CD4-positive, alpha-beta T cell treated with Interleukin-15 for 1 hour (primary cell): Measurements from ENCODE around the gene GPRIN2.
"Not testable (repeated sequence)": the region's sequence is repeated elsewhere in the genome, so short reads cannot be mapped to it uniquely, and the experiment has no call there.

ENCODE experiments used
- DNase-seq: peaks from one replicate; pipeline ENCODE4 v3.0.0-alpha.2; 2020

The GPRIN2 gene

GRCh38 chr10:46556515-46557318 is at the start of gene GPRIN2:
Gene GPRIN2 (minus strand): TSS chr10:46556658. CDS start chr10:46550736, 5,922 bp downstream.
- no peak for DNase-seq

- DNase-seq, result not testable (repeated sequence)
Observed at GRCh38 chr10:46600516-46600915, 44.1 kb upstream of the GPRIN2 start.

DNA sequence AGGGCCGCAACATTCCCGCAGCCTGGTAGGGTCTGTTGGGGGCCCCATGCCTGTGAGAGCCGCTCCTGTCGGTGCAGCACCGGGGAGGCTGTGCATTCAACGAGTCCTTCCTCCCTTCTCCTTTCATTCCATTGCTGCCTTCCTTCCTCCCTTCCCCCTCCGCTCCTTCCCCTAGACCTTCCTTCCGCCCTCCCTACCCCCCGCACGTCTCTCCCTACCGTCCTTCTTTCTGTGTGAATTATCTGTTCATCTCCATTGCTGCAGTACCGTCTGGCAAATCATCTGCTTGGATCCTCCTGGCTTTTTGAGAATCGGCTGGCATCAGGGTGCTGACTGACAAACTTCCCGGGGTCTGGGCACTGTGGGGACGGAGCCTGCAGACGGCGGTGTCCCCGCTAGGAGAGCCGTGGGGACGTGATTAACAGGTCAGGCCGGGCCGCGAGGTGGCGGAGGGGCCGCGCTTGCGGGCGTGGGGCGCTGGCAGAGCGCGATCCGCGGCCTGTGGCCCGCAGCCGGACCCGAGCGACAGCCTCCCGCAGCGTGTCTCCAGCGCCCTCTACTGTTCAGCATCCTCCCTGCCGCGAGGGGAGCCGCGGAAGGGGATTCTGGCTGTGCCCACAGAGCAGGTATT is 41.3 kb upstream of the GPRIN2 start:
- peak; percentile 49 for DNase-seq

- not testable (repeated sequence) for DNase-seq
Observed at GRCh38 chr10:46596570-46596969, 40.1 kb upstream of the GPRIN2 start.

- not testable (repeated sequence) for DNase-seq
Observed at GRCh38 chr10:46594453-46595063, 38.1 kb upstream of the GPRIN2 start.

- DNase-seq, result not testable (repeated sequence)
Observed at GRCh38 chr10:46593307-46593706, 36.8 kb upstream of the GPRIN2 start.

- DNase-seq, result not testable (repeated sequence)
Observed at GRCh38 chr10:46591053-46591452, 34.6 kb upstream of the GPRIN2 start.

GRCh38 chr10:46589589-46589988 is 33.1 kb upstream of the GPRIN2 start:
- DNase-seq, result not testable (repeated sequence)

DNA sequence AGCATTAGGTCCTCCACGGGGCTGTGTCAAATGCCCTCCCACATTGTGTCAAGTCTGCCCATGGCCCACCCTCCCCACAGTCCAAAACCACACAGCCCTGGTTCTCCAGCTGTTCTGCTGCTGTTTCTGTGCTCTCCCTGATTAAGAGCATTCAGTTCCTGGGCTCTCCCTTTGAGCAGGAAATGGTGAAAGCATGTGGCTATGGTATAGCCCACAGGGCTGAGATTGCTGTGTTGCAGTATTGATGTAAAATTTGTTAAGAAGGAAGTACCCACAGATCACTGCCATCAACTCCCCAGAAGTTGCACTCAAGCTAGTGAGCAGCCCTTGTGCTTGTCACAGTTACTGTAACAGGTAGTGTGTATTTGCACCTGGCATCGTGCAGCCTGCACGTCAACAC is 31.8 kb upstream of the GPRIN2 start:
- DNase-seq, result not testable (repeated sequence)

- DNase-seq, result not testable (repeated sequence)
Observed at GRCh38 chr10:46587546-46587945, 31.1 kb upstream of the GPRIN2 start.

DNA sequence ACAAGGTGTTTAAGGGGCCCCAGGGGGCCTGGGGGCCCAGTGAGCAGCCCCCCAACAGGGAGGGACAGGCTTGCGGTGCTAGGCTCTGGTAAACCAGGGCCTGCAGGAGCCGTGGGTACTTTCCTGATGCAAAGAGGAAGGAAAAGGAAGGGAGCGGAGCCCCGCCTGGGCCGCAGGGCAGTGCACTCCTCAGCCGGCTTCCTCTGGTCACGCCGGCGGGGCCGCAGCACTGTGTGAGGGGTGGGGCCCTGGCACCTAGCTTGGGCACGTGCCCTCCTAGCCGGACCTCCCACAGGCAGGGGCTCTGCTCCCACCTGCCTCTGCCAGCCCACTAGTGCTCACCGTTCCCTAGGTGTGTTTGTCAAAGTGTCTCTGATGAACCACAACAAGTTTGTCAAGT is 28.8 kb upstream of the GPRIN2 start:
- not testable (repeated sequence) for DNase-seq

- DNase-seq, result not testable (repeated sequence)
Observed at GRCh38 chr10:46584196-46584595, 27.7 kb upstream of the GPRIN2 start.

- DNase-seq, result not testable (repeated sequence)
Observed at GRCh38 chr10:46582568-46582967, 26.1 kb upstream of the GPRIN2 start.

- not testable (repeated sequence) for DNase-seq
Observed at GRCh38 chr10:46581997-46582396, 25.5 kb upstream of the GPRIN2 start.

DNA sequence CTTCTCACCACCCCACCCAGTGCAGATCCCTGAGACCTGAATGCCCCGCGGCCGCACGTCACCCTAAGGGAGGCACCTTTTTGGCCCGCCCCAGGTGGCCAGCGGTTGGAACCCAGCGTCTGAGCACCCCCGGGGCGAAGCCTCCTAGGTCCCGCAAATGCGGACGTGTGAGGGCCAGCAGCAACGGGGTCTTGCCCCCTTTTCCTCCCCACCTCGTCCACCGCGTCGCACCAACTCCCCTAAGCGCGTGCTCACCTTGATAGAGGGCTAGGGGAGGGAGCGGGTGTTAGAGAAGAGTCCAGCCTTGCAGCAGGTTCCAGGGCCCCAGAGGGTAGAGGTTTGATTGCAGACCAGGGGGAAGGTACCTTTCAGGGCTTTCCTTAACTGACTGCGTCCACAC is 22.9 kb upstream of the GPRIN2 start:
- not testable (repeated sequence) for DNase-seq

DNA sequence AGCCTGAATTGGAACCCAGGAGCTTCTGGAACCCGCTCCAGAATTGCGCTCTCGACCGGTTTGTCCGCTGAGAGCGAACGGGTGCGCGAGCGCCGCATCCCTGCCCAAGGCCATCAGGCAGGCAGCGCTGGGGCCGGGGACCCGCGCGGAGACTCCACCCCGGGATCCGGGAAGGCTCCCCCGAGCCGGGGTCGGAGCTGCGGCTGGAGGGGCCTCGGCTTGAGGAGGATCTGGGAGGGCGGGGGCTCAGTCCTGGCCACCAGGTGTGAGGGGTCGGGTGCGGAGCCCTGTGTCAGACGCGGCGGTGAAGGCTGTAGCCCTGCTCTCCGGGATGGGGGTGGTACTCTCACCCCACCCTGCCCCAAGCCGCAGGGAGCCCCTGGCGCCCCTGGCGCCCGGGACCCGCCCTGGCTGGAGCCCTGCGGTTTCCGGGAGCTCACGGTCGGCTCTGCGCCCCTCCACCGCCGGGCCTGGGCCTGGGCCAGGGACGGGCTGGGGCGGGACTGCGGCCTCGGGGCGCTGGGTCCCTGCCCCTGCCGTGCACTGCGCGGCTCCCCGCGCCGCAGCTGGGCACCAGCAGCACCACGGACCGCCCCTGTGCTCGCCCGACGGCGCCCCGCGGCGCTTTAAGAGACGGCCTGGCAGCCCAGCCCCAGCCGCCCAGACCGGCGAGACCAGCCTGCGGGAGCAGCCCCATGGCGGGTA is 22.2 kb upstream of the GPRIN2 start, which contains the start of gene SYT15:
SYT15 (plus strand) TSS at position 655 of the 705 bp plus-strand sequence; CDS start at position 696, 41 bp downstream.
- not testable (repeated sequence) for DNase-seq

- not testable (repeated sequence) for DNase-seq
Observed at GRCh38 chr10:46577624-46578473, 21.4 kb upstream of the GPRIN2 start.

GRCh38 chr10:46573884-46574283 is 17.4 kb upstream of the GPRIN2 start:
- not testable (repeated sequence) for DNase-seq

GRCh38 chr10:46573314-46573713 is 16.9 kb upstream of the GPRIN2 start:
- DNase-seq, result not testable (repeated sequence)

GRCh38 chr10:46572765-46573164 is 16.3 kb upstream of the GPRIN2 start:
- not testable (repeated sequence) for DNase-seq

DNA sequence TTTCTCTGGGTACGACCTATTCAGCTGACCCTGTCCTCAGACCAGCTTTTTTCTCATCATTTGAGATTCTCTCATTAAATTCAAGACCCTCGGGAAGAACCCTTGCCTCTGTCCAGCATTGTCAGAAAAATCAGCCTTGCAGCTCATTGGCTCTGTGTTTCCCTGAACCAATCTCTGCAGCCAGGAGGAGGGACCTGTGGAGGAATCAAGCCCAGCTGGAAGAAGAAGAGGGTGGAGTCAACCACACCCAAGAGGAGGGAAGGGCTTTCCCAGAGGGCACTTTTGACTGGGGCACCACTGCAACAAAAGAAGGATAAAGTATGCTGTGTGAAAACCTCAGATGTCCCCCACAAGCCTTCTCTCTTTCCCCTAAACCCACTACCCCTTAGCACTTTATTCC is 14.2 kb upstream of the GPRIN2 start:
- DNase-seq, result not testable (repeated sequence)

GRCh38 chr10:46567151-46567550 is 10.7 kb upstream of the GPRIN2 start:
- DNase-seq, result not testable (repeated sequence)
